Measurements from ENCODE around the gene ATP10B.
"Not testable (repeated sequence)": the region's sequence is repeated elsewhere in the genome, so short reads cannot be mapped to it uniquely, and the experiment has no call there.

ATP10B gene

DNA sequence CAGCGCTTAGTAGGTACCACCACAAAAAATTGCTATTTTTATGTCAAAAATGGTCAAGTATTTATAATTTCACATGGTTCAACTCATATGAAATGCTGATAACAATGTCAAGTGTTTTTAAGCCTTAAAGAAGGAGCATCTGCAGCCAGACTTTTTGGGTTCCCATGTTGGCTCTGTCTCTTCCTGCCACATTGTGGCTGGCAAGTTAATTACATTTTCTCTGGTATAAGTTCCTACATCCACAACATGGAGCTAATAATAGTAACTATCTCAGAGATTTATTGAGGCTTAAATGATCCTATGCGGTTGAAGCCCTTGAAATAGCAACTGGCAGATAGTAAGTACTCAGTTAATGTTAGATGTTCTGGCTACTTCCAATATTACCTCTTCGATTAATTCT, 5.4 kb downstream of the ATP10B start:
- Histone ChIP-seq H3K9ac (ENCODE audit: low read length) (no peak overlapping the region), H3K4me3 (ENCODE audit: low read depth in 1 of 2, low read length in 2 of 2) (no peak overlapping the region), H3K27ac (ENCODE audit: low read depth, low read length) (no peak overlapping the region), H3K27me3 (ENCODE audit: control insufficient read depth in 1 of 2, insufficient read depth in 2 of 2, low read length in 2 of 2) (no peaks in the 10 kb centered on the region), H3K9me3 (ENCODE audit: low read length) (no peaks in the 10 kb centered on the region), H3K4me1 (ENCODE audit: insufficient read depth, low read length) (no peaks in the 10 kb centered on the region), H3K36me3 (ENCODE audit: insufficient read depth, low read length) (no peaks in the 10 kb centered on the region)

DNA sequence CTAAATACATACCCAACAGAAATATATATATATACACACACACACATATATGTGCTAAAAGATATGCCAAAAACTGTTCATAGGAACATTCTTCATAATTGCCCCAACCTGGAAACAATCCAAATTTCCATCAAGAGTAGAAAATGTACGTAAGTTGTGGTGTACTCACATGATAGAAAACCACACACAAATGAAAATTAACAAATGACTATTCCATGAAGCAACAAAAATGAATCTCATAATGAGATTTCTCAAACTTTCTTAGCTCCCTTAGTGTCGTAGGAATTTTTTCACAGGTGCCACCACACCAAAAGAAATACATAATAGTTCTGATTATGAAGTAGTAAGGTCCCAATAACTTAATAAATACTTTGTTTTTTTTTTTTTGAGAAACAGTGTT, 7.8 kb downstream of the ATP10B start:
- H3K27me3 ChIP-seq (ENCODE audit: control insufficient read depth in 1 of 2, insufficient read depth in 2 of 2, low read length in 2 of 2), result no peaks in the 10 kb centered on the region
- H3K27ac ChIP-seq (ENCODE audit: low read depth, low read length), result no peak overlapping the region
- H3K9me3 ChIP-seq (ENCODE audit: low read length), result no peaks in the 10 kb centered on the region
- H3K36me3 ChIP-seq (ENCODE audit: insufficient read depth, low read length), result no peaks in the 10 kb centered on the region
- H3K9ac ChIP-seq (ENCODE audit: low read length), result no peak overlapping the region
- no peak overlapping the region for H3K4me3 ChIP-seq (ENCODE audit: low read depth in 1 of 2, low read length in 2 of 2)
- no peaks in the 10 kb centered on the region for H3K4me1 ChIP-seq (ENCODE audit: insufficient read depth, low read length)

DNA sequence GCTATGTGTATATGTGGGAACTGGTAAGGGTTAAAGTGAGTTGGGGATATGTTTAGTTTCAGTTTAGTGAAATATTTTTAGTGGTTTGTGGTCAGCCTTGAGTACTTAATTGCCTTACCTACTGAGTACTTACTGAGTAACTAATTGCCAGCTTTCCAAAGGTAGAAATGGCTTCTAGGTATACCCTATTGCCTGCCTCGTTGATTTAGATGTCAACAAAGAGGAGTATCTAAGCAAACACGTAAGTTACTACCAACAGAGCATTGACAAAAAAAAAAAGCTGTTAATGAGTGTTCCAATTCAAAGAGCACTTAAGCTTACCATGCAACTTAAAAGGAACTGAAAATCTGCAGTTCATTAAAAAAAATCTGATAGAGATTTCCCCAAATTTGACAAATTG, 8.8 kb downstream of the ATP10B start:
- H3K4me3 ChIP-seq (ENCODE audit: low read depth in 1 of 2, low read length in 2 of 2), result no peak overlapping the region
- no peaks in the 10 kb centered on the region for H3K27me3 ChIP-seq (ENCODE audit: control insufficient read depth in 1 of 2, insufficient read depth in 2 of 2, low read length in 2 of 2)
- H3K36me3 ChIP-seq (ENCODE audit: insufficient read depth, low read length), result no peaks in the 10 kb centered on the region
- no peaks in the 10 kb centered on the region for H3K9me3 ChIP-seq (ENCODE audit: low read length)
- H3K4me1 ChIP-seq (ENCODE audit: insufficient read depth, low read length), result no peaks in the 10 kb centered on the region
- no peak overlapping the region for H3K9ac ChIP-seq (ENCODE audit: low read length)
- no peak overlapping the region for H3K27ac ChIP-seq (ENCODE audit: low read depth, low read length)

DNA sequence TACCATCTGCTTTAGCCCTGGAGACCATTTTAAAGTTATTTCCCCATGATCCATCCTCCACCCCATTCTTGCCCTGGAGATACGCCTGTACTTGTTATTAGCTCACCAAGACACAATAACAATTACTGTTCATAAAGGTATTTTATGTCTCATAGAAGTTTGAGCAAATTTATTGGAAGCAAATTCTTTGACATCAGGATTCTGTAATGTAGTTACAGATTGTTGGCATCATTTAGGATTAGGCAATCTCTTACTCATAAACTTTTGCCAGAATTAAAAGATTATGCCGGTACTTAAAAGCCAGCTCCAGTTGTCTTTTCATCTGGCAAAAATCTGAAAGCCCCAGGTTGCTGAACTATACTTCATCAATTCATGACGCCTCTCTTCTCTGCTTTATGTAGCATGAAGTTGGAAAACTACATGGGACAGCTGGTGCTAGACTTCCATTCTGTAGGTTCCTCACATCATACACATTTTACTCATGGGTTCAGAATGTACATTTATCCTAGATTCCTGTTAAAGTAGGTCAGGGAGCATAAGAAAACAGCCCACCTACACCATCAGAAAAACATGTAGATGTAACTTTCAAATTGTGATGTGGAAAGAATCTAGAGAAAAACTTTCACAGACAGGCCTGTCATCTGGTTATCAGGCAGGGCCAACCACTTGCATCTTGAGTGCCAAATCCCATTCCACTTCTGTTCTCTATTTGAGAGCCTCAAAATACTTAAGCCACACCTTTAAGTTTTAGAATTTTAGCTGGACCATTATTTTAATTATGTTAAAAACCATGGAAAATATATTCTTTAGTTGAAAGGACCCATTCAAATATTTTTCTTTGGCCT, 14.0 kb downstream of the ATP10B start:
- Histone ChIP-seq H3K9me3 (ENCODE audit: low read length) (no peaks in the 10 kb centered on the region), H3K4me3 (ENCODE audit: low read depth in 1 of 2, low read length in 2 of 2) (no peak overlapping the region), H3K9ac (ENCODE audit: low read length) (no peak overlapping the region), H3K27me3 (ENCODE audit: control insufficient read depth in 1 of 2, insufficient read depth in 2 of 2, low read length in 2 of 2) (no peaks in the 10 kb centered on the region), H3K27ac (ENCODE audit: low read depth, low read length) (no peak overlapping the region), H3K36me3 (ENCODE audit: insufficient read depth, low read length) (no peaks in the 10 kb centered on the region), H3K4me1 (ENCODE audit: insufficient read depth, low read length) (no peaks in the 10 kb centered on the region)

DNA sequence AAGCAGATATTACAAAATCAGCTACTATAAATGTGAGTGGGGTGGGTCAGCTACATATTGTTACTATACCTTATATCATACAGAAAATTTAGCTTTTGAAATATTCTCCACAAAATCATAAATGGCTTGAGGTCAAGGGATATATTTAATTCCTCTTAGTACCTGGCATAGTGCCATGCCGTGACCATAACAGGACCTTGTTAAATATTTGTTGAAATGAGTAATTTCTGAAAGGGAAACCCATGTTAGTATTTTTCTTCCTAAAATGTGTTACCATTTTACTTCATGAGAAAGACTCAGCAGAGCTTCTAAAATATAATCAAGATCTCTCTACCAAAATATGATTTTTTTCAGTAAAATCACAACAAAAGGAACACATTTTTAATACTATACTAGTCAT, 14.8 kb downstream of the ATP10B start:
- Histone ChIP-seq H3K27ac (ENCODE audit: low read depth, low read length) (no peak overlapping the region), H3K4me3 (ENCODE audit: low read depth in 1 of 2, low read length in 2 of 2) (no peak overlapping the region), H3K4me1 (ENCODE audit: insufficient read depth, low read length) (no peaks in the 10 kb centered on the region), H3K27me3 (ENCODE audit: control insufficient read depth in 1 of 2, insufficient read depth in 2 of 2, low read length in 2 of 2) (no peaks in the 10 kb centered on the region), H3K9me3 (ENCODE audit: low read length) (no peaks in the 10 kb centered on the region), H3K9ac (ENCODE audit: low read length) (no peak overlapping the region), H3K36me3 (ENCODE audit: insufficient read depth, low read length) (no peaks in the 10 kb centered on the region)

DNA sequence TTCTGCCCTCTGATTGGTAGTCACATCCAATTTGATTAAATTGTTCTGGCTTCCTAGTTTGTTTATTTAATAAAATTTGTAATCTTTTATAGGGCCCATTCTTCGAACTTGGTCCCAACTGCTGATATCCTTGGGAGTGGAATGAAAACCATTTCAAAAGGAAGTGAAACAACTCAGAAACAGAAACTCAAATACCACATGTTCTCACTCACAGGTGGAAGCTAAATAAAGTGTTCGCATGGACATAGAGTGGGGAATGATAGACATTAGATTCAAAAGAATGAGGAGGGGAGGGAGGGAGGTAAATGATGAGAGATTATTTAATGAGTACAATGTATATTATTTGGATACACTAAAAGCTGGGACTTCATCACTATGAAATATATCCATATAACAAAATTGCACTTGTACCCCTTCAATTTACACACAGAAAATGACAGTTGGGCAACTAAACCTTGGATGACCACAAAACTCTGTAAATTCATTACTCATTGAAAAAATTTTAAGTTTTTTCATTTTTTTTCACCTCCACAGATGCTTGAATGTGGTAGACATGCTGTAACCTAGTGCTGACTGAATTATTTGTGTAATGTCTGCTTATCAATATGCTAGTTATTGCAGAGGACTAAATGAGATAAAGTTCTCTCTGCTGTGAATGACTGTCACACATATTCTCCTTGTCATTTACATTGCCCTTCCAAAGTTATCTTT, 16.0 kb downstream of the ATP10B start:
- no peaks in the 10 kb centered on the region for H3K27me3 ChIP-seq (ENCODE audit: control insufficient read depth in 1 of 2, insufficient read depth in 2 of 2, low read length in 2 of 2)
- no peaks in the 10 kb centered on the region for H3K4me1 ChIP-seq (ENCODE audit: insufficient read depth, low read length)
- no peak overlapping the region for H3K9ac ChIP-seq (ENCODE audit: low read length)
- no peaks in the 10 kb centered on the region for H3K9me3 ChIP-seq (ENCODE audit: low read length)
- no peak overlapping the region for H3K27ac ChIP-seq (ENCODE audit: low read depth, low read length)
- H3K4me3 ChIP-seq (ENCODE audit: low read depth in 1 of 2, low read length in 2 of 2), result no peak overlapping the region
- no peaks in the 10 kb centered on the region for H3K36me3 ChIP-seq (ENCODE audit: insufficient read depth, low read length)

DNA sequence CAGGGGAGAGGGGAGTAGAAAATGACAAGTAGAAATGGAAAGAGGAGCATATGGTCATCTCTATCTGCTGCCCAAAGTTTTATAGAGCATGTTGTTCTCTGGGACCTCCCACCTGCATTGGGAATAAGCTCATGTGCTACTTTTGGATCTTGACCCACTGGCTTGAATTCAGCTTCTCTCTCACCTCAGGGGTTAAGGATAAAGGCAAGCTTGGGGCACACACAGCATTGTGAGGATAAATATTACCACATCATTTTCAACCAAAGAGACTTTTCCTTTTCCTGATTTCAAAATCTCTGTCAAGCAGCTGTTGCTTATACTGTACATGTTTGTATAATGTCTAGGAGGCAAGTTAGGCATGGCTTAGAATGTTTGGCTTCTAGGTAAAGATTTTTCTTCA, 16.6 kb downstream of the ATP10B start:
- no peaks in the 10 kb centered on the region for H3K27me3 ChIP-seq (ENCODE audit: control insufficient read depth in 1 of 2, insufficient read depth in 2 of 2, low read length in 2 of 2)
- no peak overlapping the region for H3K27ac ChIP-seq (ENCODE audit: low read depth, low read length)
- no peak overlapping the region for H3K4me3 ChIP-seq (ENCODE audit: low read depth in 1 of 2, low read length in 2 of 2)
- H3K36me3 ChIP-seq (ENCODE audit: insufficient read depth, low read length), result no peaks in the 10 kb centered on the region
- no peaks in the 10 kb centered on the region for H3K9me3 ChIP-seq (ENCODE audit: low read length)
- no peak overlapping the region for H3K9ac ChIP-seq (ENCODE audit: low read length)
- H3K4me1 ChIP-seq (ENCODE audit: insufficient read depth, low read length), result no peaks in the 10 kb centered on the region

DNA sequence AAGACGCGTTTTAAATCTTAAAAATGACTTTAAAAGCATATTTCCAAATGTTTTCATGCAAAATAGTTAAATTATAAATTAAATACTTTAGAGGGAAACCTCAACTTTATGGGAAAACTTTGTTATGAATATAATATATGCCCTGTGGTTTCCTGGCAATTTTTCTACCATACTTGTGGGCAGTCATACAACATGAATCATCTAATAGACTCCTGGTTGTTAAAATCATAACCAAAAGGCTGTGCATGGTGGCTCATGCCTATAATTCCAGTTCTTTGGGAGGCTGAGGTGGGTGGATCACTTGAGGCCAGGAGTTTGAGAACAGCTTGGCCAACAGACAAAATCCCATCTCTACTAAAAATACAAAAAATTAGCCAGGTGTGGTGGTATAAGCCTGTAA, 18.2 kb downstream of the ATP10B start:
- H3K27ac ChIP-seq (ENCODE audit: low read depth, low read length), result no peak overlapping the region
- no peak overlapping the region for H3K4me3 ChIP-seq (ENCODE audit: low read depth in 1 of 2, low read length in 2 of 2)
- H3K9ac ChIP-seq (ENCODE audit: low read length), result no peak overlapping the region
- no peaks in the 10 kb centered on the region for H3K27me3 ChIP-seq (ENCODE audit: control insufficient read depth in 1 of 2, insufficient read depth in 2 of 2, low read length in 2 of 2)
- H3K4me1 ChIP-seq (ENCODE audit: insufficient read depth, low read length), result no peaks in the 10 kb centered on the region
- H3K36me3 ChIP-seq (ENCODE audit: insufficient read depth, low read length), result no peaks in the 10 kb centered on the region
- H3K9me3 ChIP-seq (ENCODE audit: low read length), result no peaks in the 10 kb centered on the region

DNA sequence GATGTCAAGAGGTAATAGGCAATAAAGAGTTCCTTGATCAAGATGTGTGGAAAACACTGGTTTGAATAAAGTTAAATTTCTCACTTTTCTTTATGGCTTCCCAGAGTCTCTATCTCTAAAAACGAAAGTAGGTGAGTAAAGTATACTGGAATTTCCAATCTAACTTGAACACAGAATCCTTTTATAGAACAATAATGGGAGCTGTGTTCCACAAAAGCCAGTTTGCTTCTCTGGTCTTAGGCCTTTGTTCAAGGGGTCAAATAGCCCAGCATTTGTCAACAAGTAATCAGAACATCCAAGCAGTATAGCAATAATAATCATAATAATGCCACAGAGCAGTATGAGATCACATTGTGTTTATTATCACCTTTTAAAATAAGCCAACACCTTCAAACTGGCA, 20.2 kb downstream of the ATP10B start:
- Histone ChIP-seq H3K36me3 (ENCODE audit: insufficient read depth, low read length) (no peaks in the 10 kb centered on the region), H3K27ac (ENCODE audit: low read depth, low read length) (no peak overlapping the region), H3K27me3 (ENCODE audit: control insufficient read depth in 1 of 2, insufficient read depth in 2 of 2, low read length in 2 of 2) (no peaks in the 10 kb centered on the region), H3K9ac (ENCODE audit: low read length) (no peak overlapping the region), H3K4me3 (ENCODE audit: low read depth in 1 of 2, low read length in 2 of 2) (no peak overlapping the region), H3K9me3 (ENCODE audit: low read length) (no peaks in the 10 kb centered on the region), H3K4me1 (ENCODE audit: insufficient read depth, low read length) (no peaks in the 10 kb centered on the region)

DNA sequence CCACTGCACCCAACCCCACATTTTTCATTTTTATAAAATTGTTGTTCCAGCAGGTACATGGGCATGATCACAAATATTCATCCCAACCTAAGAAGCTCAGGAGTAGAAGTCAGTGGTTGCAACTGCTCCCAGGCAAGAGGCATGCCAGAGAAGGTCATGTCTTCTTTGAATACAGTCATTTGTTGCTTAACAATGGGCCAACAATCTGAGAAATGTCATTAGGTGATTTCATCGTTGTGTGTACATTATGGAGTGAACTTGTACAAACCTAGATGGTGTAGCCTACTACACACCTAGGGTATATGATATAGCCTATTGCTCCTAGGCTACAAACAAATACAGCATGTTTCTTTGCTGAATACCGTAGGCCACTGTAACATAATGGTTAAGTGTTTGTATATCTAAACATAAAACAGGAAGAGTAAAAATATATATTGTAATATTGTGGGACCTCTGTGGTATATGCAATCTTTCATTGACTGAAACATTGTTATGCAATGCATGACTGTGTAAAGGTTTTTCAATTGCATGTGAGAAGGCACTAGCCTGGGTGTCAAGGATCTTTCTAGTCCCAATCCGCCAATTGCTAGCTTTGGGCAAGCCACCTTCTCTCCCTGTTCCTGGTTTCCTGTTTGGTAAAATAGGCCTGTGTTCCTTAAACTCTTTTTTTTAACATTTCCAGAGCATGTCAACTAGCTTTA, 27.6 kb downstream of the ATP10B start:
- Histone ChIP-seq H3K27ac (ENCODE audit: low read depth, low read length) (no peak overlapping the region), H3K4me1 (ENCODE audit: insufficient read depth, low read length) (no peaks in the 10 kb centered on the region), H3K9ac (ENCODE audit: low read length) (no peak overlapping the region), H3K36me3 (ENCODE audit: insufficient read depth, low read length) (no peaks in the 10 kb centered on the region), H3K9me3 (ENCODE audit: low read length) (no peaks in the 10 kb centered on the region), H3K4me3 (ENCODE audit: low read depth in 1 of 2, low read length in 2 of 2) (no peak overlapping the region), H3K27me3 (ENCODE audit: control insufficient read depth in 1 of 2, insufficient read depth in 2 of 2, low read length in 2 of 2) (no peaks in the 10 kb centered on the region)

DNA sequence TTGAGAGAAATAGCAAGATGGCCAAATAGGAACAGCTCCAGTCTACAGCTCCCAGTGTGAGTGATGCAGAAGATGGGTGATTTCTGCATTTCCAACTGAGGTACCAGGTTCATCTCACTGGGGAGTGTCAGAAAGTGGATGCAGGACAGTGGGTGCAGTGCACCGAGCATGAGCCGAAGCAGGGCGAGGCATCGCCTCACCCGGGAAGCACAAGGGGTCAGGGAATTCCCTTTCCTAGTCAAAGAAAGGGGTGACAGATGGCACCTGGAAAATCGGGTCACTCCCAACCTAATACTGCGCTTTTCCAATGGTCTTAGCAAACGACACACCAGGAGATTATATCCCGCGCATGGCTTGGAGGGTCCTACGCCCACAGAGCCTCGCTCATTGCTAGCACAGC, 39.0 kb downstream of the ATP10B start:
- H3K36me3 ChIP-seq (ENCODE audit: insufficient read depth, low read length); H3K4me3 ChIP-seq (ENCODE audit: low read depth in 1 of 2, low read length in 2 of 2); H3K4me1 ChIP-seq (ENCODE audit: insufficient read depth, low read length); H3K9ac ChIP-seq (ENCODE audit: low read length); H3K27me3 ChIP-seq (ENCODE audit: control insufficient read depth in 1 of 2, insufficient read depth in 2 of 2, low read length in 2 of 2); H3K9me3 ChIP-seq (ENCODE audit: low read length); H3K27ac ChIP-seq (ENCODE audit: low read depth, low read length): not testable (repeated sequence)
